Hematopoietic multipotent progenitor cell treated with erythropoietin and hydrocortisone succinate and interleukin-3 and kit ligand, for 17 days (in vitro differentiated cells): ENCODE results near the gene SEMA3A.
"Not testable (repeated sequence)": the region's sequence is repeated elsewhere in the genome, so short reads cannot be mapped to it uniquely, and the experiment has no call there.

Experiments
- DNase-seq: peaks from one replicate; pipeline ENCODE4 v3.0.0-alpha.2; 2015; ENCODE audit warnings: low spot score

The SEMA3A gene

DNA sequence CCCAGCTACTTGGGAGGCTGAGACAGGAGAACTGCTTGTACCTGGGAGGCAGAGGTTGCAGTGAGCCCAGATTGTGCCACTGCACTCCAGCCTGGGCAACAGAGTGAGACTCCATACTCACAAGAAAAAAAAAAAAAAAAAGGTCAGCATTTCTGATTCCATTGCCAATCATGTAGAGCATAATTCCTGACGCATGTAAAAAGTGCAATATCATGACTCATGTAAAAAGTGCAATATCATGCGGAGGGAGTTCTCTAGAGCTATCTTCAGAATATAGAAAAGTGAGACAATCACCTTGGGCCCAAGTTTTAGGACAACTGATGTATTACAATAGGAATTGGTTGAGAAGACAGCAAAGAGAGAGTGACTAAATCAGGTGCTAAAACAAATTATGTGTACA is 85.8 kb downstream of the SEMA3A start:
- DNase-seq, result no peak

DNA sequence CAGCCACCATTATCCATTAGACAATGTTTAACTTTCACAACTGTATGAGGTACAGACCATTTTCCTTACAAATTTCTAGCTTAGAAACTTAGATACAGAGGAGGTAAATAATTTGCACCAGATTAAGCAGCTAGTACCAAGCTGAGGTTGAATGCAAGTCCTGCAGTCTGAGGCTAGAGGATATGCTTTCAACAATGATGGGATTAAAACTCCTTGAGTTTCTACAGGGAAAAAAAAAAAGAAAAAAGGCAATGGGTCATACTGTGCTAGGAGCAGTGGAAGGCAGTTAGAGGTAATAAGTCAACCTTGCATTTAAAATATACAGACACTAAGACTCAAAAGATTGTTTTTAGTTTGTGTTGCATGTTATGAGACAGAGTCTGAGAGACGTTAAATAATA is 86.5 kb downstream of the SEMA3A start:
- no peak for DNase-seq

DNA sequence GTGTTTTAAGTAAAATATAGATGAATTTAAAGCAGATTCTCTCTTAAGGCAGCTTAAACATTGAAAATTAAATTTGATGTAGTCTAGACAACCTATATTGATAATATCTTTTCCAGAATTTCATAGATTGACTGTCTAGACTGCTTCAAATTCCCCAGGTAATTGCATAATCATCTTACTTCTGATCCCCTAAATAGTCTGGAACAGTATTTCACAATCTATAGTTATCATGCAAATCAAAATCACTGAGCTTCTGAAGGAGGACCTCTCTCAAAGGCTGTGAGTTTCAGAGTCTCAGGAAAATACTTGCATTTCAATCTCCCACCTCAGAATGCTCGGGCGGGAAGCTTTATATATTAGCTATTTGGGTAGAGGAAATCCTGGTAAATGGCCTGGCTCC is 87.3 kb downstream of the SEMA3A start:
- DNase-seq, result no peak

DNA sequence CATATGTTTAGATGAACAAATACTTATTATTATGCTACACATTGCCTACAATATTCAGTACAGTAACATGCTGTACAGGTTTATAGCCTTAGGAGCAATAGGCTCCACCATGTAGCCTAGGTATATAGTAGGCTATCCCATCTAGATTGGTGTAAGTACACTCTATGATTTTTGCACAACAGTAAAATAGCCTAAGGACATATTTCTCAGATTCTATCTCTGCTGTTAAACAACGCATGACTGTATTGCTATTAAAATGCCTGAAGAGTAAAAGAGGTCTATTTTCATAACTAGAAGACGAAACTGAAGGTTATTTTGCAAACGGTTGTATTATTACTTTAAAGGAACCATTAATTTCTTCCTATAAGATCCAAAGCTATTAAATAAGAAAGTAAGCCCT is 88.3 kb downstream of the SEMA3A start:
- no peak for DNase-seq

DNA sequence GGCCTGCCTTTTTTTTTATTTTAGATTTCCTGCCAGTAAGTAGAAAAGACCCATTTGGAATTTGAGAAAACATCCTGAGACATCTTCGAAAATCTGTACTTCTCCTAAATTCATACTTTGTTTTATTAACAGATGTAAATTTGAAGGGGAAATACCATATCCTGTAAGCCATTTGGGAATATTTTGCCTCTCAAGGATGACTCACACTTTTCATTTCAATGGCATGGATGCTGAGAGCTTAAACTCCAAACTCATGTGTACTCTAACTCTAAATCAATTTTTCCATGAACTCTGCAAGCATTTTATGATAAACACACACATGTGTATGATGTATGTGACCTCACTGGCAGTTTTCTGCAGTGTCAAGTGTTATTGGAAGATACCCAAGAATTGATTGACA is 89.0 kb downstream of the SEMA3A start:
- no peak for DNase-seq

DNA sequence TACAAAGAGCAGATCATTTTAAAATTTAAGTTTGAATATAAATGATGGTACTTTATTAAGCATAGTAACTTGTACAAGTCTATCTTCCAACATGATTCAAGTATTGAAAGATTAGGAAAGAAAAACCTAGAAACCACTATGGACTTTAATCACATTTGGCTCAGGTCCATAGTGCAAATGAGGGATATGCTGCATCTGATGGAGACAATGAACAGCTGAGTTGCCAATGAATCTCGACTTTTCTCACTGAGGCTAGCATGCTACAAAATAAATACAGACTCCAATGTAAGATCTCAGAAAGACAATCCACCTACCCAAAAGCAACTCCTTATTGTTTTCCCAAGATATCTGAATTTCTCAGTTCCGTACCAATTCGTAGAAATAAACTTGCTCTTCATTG is 89.8 kb downstream of the SEMA3A start:
- no peak for DNase-seq

DNA sequence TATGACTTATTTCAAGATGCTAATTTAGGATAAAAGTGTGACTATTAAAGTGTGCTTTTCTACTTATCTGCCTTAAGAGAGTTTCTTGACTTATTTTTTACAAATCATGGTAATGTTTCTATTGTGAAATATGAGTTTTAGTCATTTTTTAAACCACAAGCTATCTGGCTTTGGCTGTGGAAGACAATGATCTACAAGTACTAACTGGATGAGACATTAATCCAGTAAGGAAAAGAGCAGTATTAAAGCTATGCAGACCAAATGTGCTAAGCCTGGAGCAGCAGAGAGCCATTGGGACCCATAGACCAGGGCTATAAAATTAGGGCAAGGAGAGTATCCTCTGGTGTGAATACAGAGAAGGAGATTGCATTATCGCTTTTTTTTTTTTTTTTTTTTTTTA is 92.4 kb downstream of the SEMA3A start:
- DNase-seq, result no peak

DNA sequence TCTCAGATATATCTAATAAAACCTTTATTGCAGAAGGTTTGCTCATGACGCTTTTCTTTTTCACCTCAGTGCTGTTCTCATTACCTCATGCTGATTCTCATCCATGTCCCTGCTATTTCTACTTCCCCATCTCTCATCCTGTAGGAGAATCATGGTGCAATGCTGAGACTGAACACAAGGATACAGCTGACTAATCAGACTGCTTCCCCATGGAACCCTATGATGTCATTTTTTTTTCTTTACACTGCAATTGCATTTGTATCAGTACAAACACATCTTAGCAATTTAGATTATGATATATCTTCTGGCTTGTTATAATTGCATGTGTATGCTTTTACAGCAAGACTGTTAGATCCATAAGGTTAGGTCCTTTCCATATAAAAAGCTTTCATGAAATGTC is 93.7 kb downstream of the SEMA3A start:
- no peak for DNase-seq

DNA sequence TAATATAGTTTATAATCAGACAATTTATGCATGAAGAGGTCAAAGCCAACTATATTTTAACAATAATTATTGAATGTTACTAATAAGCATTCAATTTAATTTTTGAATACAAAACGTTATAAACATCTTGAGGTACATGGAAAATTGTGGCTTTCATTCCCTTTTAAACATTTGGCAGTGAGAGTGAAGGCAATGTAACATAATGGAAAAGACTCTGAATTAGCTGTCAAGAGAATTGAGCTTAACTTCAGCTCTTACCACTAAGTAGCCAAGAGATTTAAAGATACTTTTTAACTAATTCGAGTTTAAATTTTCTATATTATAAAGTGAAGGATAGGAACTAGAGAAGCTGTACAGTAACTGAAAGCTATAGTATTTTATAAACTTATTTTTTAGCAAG is 98.6 kb downstream of the SEMA3A start:
- no peak for DNase-seq

DNA sequence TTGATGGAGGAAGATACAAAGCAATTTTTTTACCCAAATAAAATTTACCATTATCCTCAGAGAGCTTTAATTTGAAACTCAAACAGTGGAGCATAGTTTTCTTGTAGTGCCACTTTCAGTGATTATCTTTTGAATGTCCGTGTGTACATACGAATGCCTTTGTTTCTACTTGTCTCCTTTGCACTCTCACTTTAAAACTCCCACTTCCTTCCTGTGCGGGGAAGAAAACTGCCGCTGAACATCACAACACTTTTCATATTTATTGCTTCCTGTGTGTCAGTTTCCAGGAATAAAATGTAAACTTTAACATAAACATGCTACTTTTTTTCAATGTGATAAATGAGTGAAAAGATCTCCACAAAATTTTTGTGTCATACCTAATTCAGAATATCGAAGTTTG is 102.4 kb downstream of the SEMA3A start:
- DNase-seq, result no peak

DNA sequence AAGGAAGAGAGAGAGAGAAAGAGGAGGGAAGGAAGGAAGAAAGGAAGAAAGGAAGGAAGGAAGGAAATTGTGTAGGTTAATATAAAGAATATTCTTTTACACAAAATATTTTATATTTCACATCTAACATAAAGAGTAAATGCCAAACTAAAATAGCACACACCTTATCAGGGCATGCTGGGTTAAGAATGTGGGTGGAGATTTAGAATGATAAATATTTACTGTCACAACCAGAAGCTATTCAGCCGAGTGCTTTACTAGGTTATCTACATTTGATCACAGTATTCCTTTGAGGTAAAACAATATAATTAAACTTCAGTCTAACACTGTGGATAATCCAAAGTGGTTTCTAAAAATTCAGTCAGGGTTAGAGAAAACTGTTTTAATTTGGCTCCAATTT is 103.3 kb downstream of the SEMA3A start:
- DNase-seq, result no peak

DNA sequence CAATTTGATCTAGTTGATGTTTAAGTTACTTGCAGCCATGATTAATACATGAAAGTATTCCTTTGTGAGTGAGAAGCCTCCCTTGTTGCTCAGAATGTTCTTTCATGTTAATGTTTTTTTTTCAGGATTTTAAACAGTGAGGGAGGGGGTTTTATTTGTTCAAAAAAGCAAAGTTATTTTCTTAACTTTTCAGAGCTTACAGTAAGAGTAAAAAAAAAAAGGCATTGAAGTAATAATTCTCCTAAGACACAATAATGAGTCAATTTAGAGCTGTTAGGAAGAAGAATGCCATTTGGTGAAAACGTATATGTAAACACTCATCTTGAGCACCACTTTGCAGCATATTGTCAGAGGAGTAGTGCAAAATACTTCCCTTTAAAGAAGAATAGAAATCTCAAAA is 105.8 kb downstream of the SEMA3A start:
- DNase-seq, result no peak

DNA sequence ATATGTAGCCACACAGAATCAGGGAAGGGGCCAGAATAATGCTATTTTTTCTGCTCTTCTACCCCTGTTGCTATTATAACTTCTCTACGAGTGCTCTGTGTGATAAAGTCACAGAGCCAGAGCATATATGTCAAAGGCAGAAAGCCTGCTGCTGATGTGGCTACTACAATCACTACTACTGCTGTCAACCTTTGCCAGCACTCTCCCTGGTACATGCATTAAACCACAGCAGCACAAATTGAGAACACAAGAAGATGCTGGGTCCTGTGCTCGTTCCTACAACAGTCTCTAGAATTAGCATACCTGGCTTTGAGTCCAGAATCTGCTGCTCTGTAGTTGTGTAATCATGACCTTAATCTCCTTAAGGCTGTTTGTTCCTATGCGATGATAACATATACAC is 108.6 kb downstream of the SEMA3A start:
- no peak for DNase-seq

DNA sequence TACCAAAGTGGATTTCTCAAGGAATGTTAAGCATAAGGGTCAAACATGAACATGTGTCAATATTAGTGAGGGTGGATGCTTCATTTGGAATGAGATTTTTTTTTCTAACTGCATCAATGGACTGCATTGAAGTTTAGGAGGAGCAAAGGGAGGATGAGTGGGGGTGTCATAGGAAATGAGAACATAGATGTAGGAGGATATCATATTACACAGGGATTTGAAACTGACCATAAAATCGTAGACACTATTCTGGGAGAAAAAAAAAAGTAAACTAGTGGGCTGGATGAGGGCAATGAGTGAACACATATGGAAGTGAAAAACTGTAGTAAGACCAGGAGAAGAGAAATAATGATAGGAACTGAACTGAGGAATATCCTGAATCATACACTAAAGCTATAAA is 109.4 kb downstream of the SEMA3A start:
- no peak for DNase-seq

DNA sequence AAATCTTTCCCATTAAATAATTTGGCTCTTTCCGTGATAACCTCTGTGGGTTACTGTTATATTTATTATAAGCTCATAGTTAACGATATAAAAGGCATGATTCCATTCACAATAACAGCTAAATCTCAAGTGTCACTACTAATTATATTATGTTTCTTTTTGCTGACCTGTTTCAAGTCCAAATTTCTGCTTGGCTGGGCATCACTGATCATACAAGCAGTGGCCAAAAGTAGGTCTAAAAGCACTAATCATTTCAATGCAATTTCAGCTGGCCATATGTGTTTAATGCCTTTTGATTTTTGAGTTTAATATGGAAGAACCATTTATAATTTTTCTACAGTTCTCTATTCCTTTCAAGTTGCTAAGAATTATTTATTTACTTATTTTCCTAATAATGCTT is 110.7 kb downstream of the SEMA3A start:
- no peak for DNase-seq

DNA sequence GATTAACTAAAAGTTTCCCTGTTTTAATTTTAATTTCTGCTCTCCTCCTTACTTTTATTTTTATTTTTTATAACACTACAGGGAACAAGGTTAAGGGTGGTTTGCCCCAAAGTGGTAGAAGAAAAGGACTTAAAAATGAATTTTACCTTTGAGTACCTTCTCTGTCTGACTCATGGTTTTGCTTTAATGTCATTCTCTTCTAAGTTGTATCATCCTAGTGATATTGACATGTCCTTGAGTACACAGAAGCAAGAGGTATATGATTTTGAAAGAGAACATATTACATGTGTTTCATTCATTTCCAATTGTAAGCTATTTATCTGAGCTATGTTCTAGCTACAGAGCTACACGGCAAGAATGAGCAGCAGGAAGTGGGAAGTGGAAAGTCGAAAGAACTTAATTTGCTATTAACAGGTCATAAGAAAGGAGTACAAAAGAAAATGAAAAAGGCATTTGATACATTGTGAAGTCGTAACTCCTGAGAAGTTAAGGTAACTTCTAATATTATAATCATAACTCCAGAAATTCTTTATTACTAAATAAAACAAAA is 112.5 kb downstream of the SEMA3A start:
- DNase-seq, result no peak

DNA sequence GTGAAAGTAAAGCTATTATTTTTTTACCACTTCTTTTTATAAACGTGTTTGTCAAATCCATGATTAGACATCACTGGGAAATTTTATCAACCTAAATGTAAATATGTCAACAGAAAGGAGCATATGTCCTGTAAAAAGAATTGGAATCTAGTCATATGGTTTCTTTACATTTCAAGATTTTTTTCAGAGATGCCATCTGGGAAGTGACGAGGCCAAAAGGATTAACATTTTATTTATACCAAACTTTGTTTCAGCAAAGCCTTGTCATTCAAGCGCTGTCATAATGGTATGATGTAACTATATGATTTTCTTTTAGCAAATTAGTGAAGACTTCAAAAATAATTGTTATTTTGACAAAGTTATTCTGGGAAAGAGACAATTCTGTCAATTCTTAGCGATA is 117.3 kb downstream of the SEMA3A start:
- no peak for DNase-seq

DNA sequence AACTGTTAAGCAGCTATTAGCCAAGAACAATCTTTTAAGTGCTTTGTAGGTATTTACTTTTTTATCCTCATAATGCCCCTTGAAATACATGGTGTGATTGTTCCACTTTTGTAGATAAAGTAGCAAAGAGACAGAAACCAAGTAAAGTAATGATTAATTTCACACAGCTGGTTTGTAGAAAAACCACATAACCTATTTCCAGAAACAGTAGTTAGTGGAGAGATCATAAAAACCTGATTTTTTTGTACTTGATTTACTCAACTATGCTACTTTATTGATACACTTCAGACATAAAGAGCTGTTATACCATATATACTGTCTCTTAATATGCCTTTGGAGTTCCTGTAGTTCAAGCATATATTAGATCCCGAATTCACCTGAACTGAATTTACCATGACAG is 118.4 kb downstream of the SEMA3A start:
- DNase-seq, result no peak

DNA sequence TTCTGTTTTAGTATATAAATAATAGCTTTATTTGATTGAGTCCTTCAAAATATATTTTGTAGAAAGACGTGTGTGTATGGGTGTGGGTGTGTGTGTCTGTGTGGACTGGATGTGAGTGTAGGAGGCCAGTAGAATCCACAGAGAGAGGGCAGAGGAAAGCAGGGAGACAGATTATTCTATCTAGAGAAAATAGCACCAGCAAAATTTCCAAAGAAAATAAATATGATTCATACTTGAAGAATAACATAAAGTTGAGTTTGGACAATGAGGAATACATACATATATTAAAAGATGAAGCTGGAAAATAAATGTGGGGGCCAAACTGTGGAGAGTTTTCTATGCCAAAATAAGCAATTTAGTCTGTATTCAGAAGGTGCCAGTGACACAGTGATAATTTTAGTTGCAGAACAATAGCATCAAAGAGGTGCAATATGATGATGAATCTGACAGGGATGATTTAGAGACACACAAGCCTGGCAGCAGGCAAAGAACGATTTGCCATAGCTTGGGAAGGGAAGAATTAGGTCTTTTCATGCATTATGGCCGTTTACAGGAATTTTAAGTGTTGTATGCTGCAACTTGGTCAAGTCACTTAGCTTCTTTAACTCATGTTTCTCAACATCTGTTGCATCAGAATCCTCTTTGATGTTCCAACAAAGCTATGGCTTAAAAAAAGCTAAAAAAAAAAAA is 121.3 kb downstream of the SEMA3A start:
- no peak for DNase-seq

DNA sequence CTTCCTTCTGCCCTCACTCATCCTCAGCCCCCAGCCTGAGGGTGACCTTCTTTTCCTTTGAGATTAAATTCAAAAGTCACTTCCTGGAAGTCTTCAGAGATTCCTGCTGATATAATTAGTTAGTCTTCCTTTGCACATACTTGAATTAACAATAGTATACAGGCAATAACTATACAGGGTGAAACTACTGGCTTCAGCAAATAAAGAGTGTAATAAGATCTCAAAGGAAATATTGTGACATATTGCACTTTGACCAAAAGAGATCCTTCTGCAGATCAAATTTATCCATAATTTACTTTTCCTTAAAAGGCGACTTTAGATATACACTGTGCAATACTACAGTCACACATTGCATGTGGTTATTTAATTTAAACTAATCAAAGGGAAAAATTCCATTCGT is 123.8 kb downstream of the SEMA3A start:
- DNase-seq, result no peak

DNA sequence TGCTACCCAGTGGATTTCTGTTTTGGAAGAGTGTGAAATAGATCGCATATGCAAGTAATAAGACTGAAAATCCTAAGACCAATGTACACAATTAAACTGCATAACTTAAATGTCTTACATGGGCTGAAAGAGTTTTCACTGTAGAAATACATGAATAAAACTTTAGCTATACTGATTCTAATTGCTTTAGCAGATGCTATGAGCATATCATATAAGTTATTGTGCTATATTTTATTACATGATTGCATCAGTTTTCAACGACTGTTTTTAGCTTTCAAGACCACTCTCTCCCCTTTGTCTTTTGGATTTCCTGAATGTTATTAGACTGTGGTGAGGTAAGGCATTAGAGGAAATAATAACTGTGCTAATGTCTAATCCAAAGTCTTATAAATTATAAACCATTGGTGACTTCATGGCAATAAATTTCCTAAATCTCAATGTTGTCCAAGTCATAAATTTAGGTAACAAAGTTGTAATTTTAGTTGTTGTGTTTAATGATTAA is 124.5 kb downstream of the SEMA3A start:
- DNase-seq, result no peak

DNA sequence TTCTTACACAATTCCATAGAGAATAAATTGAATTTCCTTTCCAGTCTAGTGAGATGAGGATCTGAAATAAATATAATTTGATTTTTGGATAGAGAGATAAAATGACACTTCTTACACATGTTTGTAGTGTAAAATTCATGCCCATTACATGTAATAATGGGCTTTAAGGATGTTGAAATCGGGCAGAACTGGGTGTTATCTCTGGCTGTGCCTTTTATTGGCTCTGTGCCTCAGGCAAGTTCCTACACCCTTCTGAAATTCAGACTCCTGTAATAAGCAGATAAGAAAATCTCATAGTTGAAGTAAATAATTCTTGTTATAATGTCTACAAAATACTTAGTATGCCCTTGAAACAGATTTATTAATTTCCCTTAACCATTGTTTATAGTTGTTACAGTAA is 125.6 kb downstream of the SEMA3A start:
- no peak for DNase-seq

DNA sequence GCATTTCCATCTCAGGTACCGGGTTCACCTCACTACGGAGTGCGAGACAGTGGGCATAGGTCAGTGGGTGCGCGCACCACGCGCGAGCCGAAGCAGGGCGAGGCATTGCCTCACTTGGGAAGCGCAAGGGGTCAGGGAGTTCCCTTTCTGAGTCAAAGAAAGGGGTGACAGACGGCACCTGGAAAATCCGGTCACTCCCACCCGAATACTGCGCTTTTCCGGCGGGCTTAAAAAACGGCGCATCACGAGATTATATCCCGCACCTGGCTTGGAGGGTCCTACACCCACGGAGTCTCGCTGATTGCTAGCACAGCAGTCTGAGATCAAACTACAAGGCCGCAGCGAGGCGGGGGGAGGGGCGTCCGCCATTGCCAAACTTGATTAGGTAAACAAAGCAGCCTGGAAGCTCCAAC is 132.1 kb downstream of the SEMA3A start:
- DNase-seq, result not testable (repeated sequence)

DNA sequence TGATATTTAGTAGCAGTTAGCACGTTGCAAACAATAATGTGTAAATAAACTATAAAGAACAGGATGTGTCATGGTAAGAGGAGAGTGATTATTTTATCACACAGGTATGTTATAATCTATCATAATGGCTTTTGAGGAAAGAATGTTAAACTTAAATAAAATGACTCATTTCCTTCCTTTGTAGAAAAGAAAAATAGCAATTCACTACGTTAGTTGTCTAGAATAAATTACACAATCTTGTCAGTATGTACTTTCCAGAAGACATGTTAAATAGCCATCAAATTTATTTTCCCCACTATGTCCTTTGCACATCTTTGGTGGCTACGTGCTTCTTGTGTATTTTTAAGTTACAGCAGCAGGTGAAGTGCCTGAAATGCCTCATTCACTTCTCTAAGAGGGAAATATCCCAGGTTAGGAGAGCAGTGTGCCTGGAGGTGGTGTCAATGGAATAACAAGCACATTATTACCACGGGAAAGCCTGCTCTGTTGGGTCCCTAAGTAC is 133.8 kb downstream of the SEMA3A start:
- DNase-seq, result no peak
